ENCODE measurements around the gene MATN3.

- TF ChIP-seq CREB5 (CRISPR knock-in tag; IDR thresholded peaks at IDR 0.05; ENCODE audit: low read depth) (no peak), ARNTL (CRISPR knock-in tag; IDR thresholded peaks at IDR 0.05; ENCODE audit: borderline replicate concordance, low read depth) (no peak), ZNF70 (CRISPR knock-in tag; IDR thresholded peaks at IDR 0.05) (no peak), CSDC2 (CRISPR knock-in tag; IDR thresholded peaks at IDR 0.05) (no peak), ZFP3 (CRISPR knock-in tag; IDR thresholded peaks at IDR 0.05) (no peak), RARB (CRISPR knock-in tag; IDR thresholded peaks at IDR 0.05) (no peak), SNAI2 (CRISPR knock-in tag; IDR thresholded peaks at IDR 0.05) (no peak), ZNF565 (CRISPR knock-in tag; conservative IDR thresholded peaks at IDR 0.05; ENCODE audit: low read depth) (no peak), TSHZ2 (CRISPR knock-in tag; IDR thresholded peaks at IDR 0.05) (no peak), PATZ1 (CRISPR knock-in tag; IDR thresholded peaks at IDR 0.05; ENCODE audit: borderline replicate concordance) (no peak)
- TF ChIP-seq, protein P1, sequence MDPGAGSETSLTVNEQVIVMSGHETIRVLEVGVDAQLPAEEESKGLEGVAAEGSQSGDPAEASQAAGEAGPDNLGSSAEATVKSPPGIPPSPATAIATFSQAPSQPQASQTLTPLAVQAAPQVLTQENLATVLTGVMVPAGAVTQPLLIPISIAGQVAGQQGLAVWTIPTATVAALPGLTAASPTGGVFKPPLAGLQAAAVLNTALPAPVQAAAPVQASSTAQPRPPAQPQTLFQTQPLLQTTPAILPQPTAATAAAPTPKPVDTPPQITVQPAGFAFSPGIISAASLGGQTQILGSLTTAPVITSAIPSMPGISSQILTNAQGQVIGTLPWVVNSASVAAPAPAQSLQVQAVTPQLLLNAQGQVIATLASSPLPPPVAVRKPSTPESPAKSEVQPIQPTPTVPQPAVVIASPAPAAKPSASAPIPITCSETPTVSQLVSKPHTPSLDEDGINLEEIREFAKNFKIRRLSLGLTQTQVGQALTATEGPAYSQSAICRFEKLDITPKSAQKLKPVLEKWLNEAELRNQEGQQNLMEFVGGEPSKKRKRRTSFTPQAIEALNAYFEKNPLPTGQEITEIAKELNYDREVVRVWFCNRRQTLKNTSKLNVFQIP (CRISPR knock-in tag; IDR thresholded peaks at IDR 0.05; ENCODE audit: borderline replicate concordance, low read depth): no peak
Measured at GRCh38 chr2:20057268-20057667, 44.8 kb upstream of the MATN3 start.

Data from SK-N-SH treated with all-trans-retinoic acid at 6 μM for 48 hours (cell line).